Kidney tubule cell (primary cell): ENCODE results near the gene UPB1.

Experiments used
- DNase-seq: peaks from one replicate; pipeline ENCODE4 v3.0.0-alpha.2; 2018; ENCODE audit warnings: low spot score

Gene UPB1

GRCh38 chr22:24566899-24567511 lies 71.9 kb downstream of the UPB1 start:
- no peak for DNase-seq

- DNase-seq, result no peak
Measured at GRCh38 chr22:24567668-24568067, 72.5 kb downstream of the UPB1 start.

- no peak for DNase-seq
Measured at GRCh38 chr22:24571266-24571665, 76.1 kb downstream of the UPB1 start.

- DNase-seq, result no peak
Measured at GRCh38 chr22:24576778-24577177, 81.6 kb downstream of the UPB1 start.
